Fibroblast of lung (primary cell): ENCODE data around the gene C1QTNF1.

ENCODE experiments used
- EZH2 ChIP-seq: IDR thresholded peaks from 2 replicates; pipeline ENCODE4 v1.5.1; 2012; ENCODE audit warnings: low read length, control low read depth, mild to moderate bottlenecking; ENCODE audit errors: missing control alignments
- TF ChIP-seq, protein P1 (sequence below), 2 donors: IDR thresholded peaks in 1 of 2; conservative IDR thresholded peaks in 1 of 2; 1 replicate in 1 of 2; 2 replicates in 1 of 2; pipeline ENCODE4 v1.5.1; 2011 to 2012; ENCODE audit warnings: low read length in 2 of 2, control low read depth in 1 of 2, inconsistent platforms in 1 of 2, low read depth in 1 of 2, mild to moderate bottlenecking in 1 of 2

DNA sequence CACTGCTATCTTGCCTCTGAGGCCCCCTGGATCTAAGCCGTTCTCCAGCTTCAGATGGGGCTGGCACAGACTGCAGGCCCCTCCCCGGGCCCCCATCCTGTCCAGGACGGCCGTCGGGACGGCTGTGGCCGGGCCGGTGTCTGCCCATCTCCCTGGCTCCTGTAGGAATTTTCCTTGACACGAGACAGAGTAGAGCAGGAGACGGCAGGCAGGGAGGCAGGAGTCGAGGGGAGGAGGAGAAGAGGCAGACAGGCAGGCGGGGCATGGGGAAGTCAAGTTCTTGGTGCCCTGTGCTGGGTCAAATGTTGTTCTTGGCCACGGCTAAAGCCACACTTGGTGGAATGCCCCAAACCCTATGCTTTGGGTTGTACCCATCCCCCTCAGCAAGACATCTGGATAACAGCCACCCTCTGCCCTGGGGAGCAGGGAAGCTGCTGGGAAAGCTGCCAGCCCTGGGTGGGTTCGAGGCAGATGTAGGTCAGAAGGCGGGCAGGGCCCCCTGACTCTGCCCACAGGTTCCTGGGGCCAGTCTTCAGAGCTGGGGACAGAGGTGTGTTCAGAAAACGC is 4.0 kb downstream of the C1QTNF1 start:
- TF ChIP-seq, protein P1, sequence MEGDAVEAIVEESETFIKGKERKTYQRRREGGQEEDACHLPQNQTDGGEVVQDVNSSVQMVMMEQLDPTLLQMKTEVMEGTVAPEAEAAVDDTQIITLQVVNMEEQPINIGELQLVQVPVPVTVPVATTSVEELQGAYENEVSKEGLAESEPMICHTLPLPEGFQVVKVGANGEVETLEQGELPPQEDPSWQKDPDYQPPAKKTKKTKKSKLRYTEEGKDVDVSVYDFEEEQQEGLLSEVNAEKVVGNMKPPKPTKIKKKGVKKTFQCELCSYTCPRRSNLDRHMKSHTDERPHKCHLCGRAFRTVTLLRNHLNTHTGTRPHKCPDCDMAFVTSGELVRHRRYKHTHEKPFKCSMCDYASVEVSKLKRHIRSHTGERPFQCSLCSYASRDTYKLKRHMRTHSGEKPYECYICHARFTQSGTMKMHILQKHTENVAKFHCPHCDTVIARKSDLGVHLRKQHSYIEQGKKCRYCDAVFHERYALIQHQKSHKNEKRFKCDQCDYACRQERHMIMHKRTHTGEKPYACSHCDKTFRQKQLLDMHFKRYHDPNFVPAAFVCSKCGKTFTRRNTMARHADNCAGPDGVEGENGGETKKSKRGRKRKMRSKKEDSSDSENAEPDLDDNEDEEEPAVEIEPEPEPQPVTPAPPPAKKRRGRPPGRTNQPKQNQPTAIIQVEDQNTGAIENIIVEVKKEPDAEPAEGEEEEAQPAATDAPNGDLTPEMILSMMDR (conservative IDR thresholded peaks at IDR 0.05 in 1 of 2, IDR thresholded peaks at IDR 0.05 in 1 of 2; ENCODE audit: low read depth in 1 of 2, low read length in 2 of 2): no peak
- no peak for TF ChIP-seq EZH2
